Sigmoid colon (tissue), 7 donors: ENCODE data around the gene PHF21A. TPM values are rescaled to one million over a fixed set of nuclear protein-coding genes. Genes with fewer than 3 reads are reported as not detected.

Experiments
- DNase-seq: peaks from one replicate; pipeline ENCODE4 v3.0.0-alpha.2; 2019
- H3K27ac ChIP-seq, 4 donors: fragments of 200-600 bp; sonication (generic); one replicate each; pipeline ENCODE4 v1.5.1; 2016 to 2019; ENCODE audit warnings: mild to moderate bottlenecking in 1 of 4
- H3K27me3 ChIP-seq, 3 donors: fragments of 200-600 bp; sonication (generic); one replicate each; pipeline ENCODE4 v1.5.1; 2019; ENCODE audit warnings: mild to moderate bottlenecking in 1 of 3
- H3K36me3 ChIP-seq, 4 donors: fragments of 200-600 bp; sonication (generic); one replicate each; pipeline ENCODE4 v1.5.1; 2016 to 2019
- H3K4me1 ChIP-seq, 4 donors: fragments of 200-600 bp; sonication (generic); one replicate each; pipeline ENCODE4 v1.5.1; 2017 to 2019
- H3K4me3 ChIP-seq, 4 donors: fragments of 200-600 bp; sonication (generic); one replicate each; pipeline ENCODE4 v1.5.1; 2017 to 2019; ENCODE audit warnings: mild to moderate bottlenecking in 2 of 4, moderate library complexity in 1 of 4
- H3K9me3 ChIP-seq, 4 donors: fragments of 200-600 bp in 3 of 4; sonication (generic) in 3 of 4; one replicate each; pipeline versions ENCODE4 v1.5.1 to v1.6.1; 2013 to 2019
- EP300 ChIP-seq, 4 donors: sonication (generic); formaldehyde crosslinking; IDR thresholded peaks; one replicate each; pipeline ENCODE4 v1.6.1; 2017; ENCODE audit warnings: antibody characterized with exemption in 4 of 4
- POLR2A ChIP-seq, 2 donors: fragments of 450-650 bp; IDR thresholded peaks; one replicate each; pipeline ENCODE4 v1.6.1; 2016; ENCODE audit warnings: antibody characterized with exemption in 2 of 2, mild to moderate bottlenecking in 2 of 2, moderate library complexity in 2 of 2
- POLR2AphosphoS5 ChIP-seq, 4 donors: sonication (generic); formaldehyde crosslinking; IDR thresholded peaks; one replicate each; pipeline ENCODE4 v1.6.1; 2017; ENCODE audit warnings: antibody characterized with exemption in 4 of 4
- WGBS, 2 donors: extraction: QIAGEN DNeasy Blood & Tissue Kit; methylation state at CpG; one replicate each; pipeline ENCODE4 v1.1.7; 2013; 5-methylcytosine and 5-hydroxymethylcytosine counted together
- intact Hi-C: fragments of 100-400 bp; cut with DNase I; formaldehyde crosslinking; loops from one replicate; pipeline ENCODE4 v1.15.1; 2023
- polyA plus RNA-seq, 3 donors: library from polyadenylated mRNA; stranded (reverse); fragments of 200-250 nt; gene quantifications; one replicate each; pipeline ENCODE4 v1.2.3, GENCODE V29; 2013
- total RNA-seq, 4 donors: library from RNA; depleted of rRNA; stranded (reverse); fragments of >200 nt; gene quantifications; one replicate each; pipeline ENCODE4 v1.1.0, GENCODE V29; 2016
- TF ChIP-seq, protein P1 (sequence below), 4 experiments: fragments of 450-650 bp in 3 of 4; fragments of 200-600 bp in 1 of 4; IDR thresholded peaks; one replicate each; pipeline ENCODE4 v1.5.1; 2016 to 2019; ENCODE audit warnings: antibody characterized with exemption in 4 of 4, mild to moderate bottlenecking in 3 of 4, moderate library complexity in 2 of 4
- donor health status: healthy with polysubstance abuse.
- donor health status: Bipolar disorder and iron deficiency.
- donor health status: healthy.

Gene PHF21A
- total and polyA plus RNA-seq, 7 donors = 5.3 to 58.6 (median 30.3) TPM

DNA sequence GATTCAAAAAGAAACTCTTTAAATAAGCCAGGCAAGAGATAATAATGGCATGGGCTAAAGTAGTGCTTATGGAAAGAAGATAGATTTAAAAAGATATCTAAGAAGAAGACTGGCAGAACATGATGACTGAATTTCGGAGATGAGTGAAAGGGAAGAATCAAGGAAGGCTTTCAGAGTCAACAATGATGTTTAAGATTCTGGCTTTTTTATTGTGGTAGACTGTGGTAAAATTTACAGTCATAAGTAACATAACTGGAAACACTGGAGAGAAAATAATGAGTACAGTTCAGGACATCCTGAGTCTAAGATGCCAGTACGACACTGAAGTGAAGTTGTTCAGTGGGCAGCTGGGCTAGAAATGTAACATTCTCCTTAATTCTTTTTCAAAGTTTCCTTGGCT is 85.2 kb downstream of the PHF21A start:
- Histone ChIP-seq H3K4me3 (no peak overlapping the region), H3K4me1 (peaks cover 0 to 25% (median 11%) of the 10 kb centered on the region in 4 donors), H3K27ac (no peak overlapping the region), H3K9me3 (no peaks in the 10 kb centered on the region), H3K36me3 (no peaks in the 10 kb centered on the region), H3K27me3 (no peaks in the 10 kb centered on the region)
- 86 to 93% methylated on average over 2 of the region's 2 CpGs for WGBS, 2 donors
- intact Hi-C loops = no loop called here
- TF ChIP-seq, protein P1, sequence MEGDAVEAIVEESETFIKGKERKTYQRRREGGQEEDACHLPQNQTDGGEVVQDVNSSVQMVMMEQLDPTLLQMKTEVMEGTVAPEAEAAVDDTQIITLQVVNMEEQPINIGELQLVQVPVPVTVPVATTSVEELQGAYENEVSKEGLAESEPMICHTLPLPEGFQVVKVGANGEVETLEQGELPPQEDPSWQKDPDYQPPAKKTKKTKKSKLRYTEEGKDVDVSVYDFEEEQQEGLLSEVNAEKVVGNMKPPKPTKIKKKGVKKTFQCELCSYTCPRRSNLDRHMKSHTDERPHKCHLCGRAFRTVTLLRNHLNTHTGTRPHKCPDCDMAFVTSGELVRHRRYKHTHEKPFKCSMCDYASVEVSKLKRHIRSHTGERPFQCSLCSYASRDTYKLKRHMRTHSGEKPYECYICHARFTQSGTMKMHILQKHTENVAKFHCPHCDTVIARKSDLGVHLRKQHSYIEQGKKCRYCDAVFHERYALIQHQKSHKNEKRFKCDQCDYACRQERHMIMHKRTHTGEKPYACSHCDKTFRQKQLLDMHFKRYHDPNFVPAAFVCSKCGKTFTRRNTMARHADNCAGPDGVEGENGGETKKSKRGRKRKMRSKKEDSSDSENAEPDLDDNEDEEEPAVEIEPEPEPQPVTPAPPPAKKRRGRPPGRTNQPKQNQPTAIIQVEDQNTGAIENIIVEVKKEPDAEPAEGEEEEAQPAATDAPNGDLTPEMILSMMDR (IDR thresholded peaks at IDR 0.05) = no peak
- TF ChIP-seq EP300 (IDR thresholded peaks at IDR 0.05) (no peak), POLR2AphosphoS5 (IDR thresholded peaks at IDR 0.05) (no peak), POLR2A (IDR thresholded peaks at IDR 0.05) (no peak)
- DNase-seq = no peak

DNA sequence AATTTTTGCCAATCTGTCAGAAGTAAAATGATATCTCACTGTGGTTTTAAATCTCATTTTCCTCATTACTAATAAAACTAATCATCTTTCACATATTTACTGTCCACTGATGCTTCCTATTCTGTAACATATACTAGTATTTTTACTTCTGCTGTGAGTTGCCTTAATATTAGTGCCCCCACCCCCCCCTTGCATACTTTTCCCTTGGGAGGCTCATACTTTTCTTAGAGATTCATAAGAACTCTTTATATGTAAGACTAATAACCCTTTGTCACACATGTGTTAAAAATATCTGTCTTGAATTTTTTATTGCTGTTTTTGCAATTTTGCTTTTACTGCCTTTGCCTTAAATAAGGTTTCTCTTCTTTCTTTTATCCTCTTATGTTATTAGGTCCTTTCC is 87.2 kb downstream of the PHF21A start:
- TF ChIP-seq POLR2A (IDR thresholded peaks at IDR 0.05) (no peak), POLR2AphosphoS5 (IDR thresholded peaks at IDR 0.05) (no peak), EP300 (IDR thresholded peaks at IDR 0.05) (no peak)
- TF ChIP-seq, protein P1 (IDR thresholded peaks at IDR 0.05) = no peak
- H3K27ac ChIP-seq = no peak overlapping the region
- intact Hi-C loops = no loop called here
- no peaks in the 10 kb centered on the region for H3K27me3 ChIP-seq
- no peaks in the 10 kb centered on the region for H3K36me3 ChIP-seq
- no peak overlapping the region for H3K4me3 ChIP-seq
- no peaks in the 10 kb centered on the region for H3K9me3 ChIP-seq
- H3K4me1 ChIP-seq = peaks cover 0 to 11% (median 7%) of the 10 kb centered on the region in 4 donors
- DNase-seq = no peak

- no peaks in the 10 kb centered on the region for H3K9me3 ChIP-seq
- intact Hi-C loops = no loop called here
- no peak for DNase-seq
- TF ChIP-seq, protein P1 (IDR thresholded peaks at IDR 0.05) = no peak
- TF ChIP-seq EP300 (IDR thresholded peaks at IDR 0.05) (no peak), POLR2AphosphoS5 (IDR thresholded peaks at IDR 0.05) (no peak)
- peaks cover 0 to 21% (median 14%) of the 10 kb centered on the region in 4 donors for H3K4me1 ChIP-seq
- H3K27ac ChIP-seq = no peak overlapping the region
- WGBS, 2 donors = 84 to 87% methylated on average over 10 of the region's 10 CpGs
- H3K4me3 ChIP-seq = no peak overlapping the region
- no peaks in the 10 kb centered on the region for H3K36me3 ChIP-seq
- no peaks in the 10 kb centered on the region for H3K27me3 ChIP-seq
These were observed 94.5 kb downstream of the PHF21A start for GRCh38 chr11:46026606-46027293.

GRCh38 chr11:46020084-46020599 is 101.1 kb downstream of the PHF21A start:
- 97 to 98% methylated on average over 8 of the region's 8 CpGs for WGBS, 2 donors
- H3K4me1 ChIP-seq = peaks cover 0 to 4% (median 0%) of the 10 kb centered on the region in 4 donors
- TF ChIP-seq, protein P1 (IDR thresholded peaks at IDR 0.05) = no peak
- TF ChIP-seq POLR2A (IDR thresholded peaks at IDR 0.05) (no peak), POLR2AphosphoS5 (IDR thresholded peaks at IDR 0.05) (no peak), EP300 (IDR thresholded peaks at IDR 0.05) (no peak)

More at GRCh38 chr11:46020084-46020599, 101.1 kb downstream of the PHF21A start:
- no peak for DNase-seq
- Histone ChIP-seq H3K27me3 (no peaks in the 10 kb centered on the region), H3K36me3 (no peaks in the 10 kb centered on the region), H3K4me3 (no peak overlapping the region), H3K9me3 (no peaks in the 10 kb centered on the region), H3K27ac (no peak overlapping the region)
- intact Hi-C loops = no loop called here
